Activated T-cell treated with anti-CD3 and anti-CD28 coated beads for 1 hour (primary cell): Measurements from ENCODE around the gene DNPEP.
"Not testable (repeated sequence)": the region's sequence is repeated elsewhere in the genome, so short reads cannot be mapped to it uniquely, and the experiment has no call there.

Experiments
- DNase-seq: peaks from one replicate; pipeline ENCODE4 v3.0.0-alpha.2; 2020; ENCODE audit warnings: low read depth

The DNPEP gene

DNA sequence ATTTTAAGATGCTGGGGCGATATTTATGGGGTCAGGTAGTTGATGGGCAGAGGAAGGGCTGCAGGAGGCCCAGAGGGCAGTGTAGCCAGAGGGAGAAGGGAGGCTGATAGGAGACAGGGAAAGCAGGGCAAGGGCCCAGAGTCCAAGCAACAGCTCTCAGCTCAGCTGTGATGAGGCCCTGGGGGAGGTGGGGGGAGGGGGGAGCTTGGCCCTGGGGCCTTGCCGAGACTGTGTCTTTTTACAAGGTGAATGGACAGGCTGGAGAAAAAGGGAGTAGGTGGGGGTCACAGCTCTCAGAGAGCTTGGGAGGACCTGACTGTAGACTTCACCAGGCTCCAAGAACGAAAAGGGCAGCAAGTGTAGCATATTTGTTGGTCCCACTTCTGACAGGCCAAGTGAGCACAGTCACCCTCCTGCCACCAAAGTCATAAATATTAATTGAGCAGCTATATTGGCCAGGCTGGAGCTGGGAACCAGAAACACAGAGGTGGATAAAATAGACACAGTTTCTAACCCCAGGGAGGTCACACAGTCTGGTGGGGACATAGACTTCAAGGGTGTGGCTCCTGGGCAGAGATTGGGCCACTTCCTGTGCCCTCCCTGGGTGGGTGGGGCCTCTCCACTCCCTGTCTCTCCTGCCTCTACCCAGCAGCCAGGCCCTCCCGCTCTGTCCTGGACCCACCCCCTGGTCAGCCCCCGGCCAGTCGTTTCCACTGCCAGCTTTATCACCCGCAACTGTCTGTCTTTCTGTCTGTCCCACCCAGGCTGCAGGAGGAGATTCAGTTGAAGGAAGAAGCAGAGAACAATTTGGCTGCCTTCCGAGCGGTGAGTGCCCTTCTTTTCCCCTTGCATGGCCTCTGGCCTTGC lies 31.9 kb upstream of the DNPEP start:
- DNase-seq, result no peak

- no peak for DNase-seq
Measured at GRCh38 chr2:219419012-219419324, 31.3 kb upstream of the DNPEP start.

DNA sequence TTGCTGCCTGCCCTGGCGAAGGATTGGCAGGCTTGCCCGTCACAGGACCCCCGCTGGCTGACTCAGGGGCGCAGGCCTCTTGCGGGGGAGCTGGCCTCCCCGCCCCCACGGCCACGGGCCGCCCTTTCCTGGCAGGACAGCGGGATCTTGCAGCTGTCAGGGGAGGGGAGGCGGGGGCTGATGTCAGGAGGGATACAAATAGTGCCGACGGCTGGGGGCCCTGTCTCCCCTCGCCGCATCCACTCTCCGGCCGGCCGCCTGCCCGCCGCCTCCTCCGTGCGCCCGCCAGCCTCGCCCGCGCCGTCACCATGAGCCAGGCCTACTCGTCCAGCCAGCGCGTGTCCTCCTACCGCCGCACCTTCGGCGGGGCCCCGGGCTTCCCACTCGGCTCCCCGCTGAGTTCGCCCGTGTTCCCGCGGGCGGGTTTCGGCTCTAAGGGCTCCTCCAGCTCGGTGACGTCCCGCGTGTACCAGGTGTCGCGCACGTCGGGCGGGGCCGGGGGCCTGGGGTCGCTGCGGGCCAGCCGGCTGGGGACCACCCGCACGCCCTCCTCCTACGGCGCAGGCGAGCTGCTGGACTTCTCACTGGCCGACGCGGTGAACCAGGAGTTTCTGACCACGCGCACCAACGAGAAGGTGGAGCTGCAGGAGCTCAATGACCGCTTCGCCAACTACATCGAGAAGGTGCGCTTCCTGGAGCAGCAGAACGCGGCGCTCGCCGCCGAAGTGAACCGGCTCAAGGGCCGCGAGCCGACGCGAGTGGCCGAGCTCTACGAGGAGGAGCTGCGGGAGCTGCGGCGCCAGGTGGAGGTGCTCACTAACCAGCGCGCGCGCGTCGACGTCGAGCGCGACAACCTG lies 30.7 kb upstream of the DNPEP start, which contains the start of gene DES:
DES (plus strand) TSS at position 223 of the 857 bp plus-strand sequence; CDS start at position 309, 86 bp downstream.
- no peak for DNase-seq

- DNase-seq, result no peak
Measured at GRCh38 chr2:219417374-219417773, 29.7 kb upstream of the DNPEP start.

GRCh38 chr2:219416938-219417337 lies 29.2 kb upstream of the DNPEP start:
- DNase-seq, result no peak

GRCh38 chr2:219416235-219416602 lies 28.5 kb upstream of the DNPEP start:
- no peak for DNase-seq

GRCh38 chr2:219415580-219416234 lies 28.0 kb upstream of the DNPEP start:
- DNase-seq, result no peak

GRCh38 chr2:219414857-219415256 lies 27.1 kb upstream of the DNPEP start:
- no peak for DNase-seq

DNA sequence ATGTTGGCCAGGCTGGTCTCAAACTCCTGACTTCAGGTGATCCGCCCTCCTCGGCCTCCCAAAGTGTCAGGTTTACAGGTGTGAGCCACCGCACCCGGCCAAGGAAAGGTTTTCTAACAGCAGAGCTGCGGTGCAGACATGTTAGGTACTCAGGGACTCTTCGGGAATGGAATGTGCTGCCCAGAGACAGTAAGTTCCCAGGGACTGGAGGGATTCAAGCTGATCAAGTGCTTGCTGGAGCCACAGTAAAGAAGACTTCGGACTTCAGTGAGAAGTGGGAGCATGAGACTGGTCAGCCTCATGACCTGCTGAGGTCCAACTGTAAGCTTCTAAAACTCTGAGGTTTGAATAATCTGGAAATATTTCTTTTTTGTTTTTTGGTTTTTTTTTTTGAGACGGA lies 22.7 kb upstream of the DNPEP start:
- no peak for DNase-seq

DNA sequence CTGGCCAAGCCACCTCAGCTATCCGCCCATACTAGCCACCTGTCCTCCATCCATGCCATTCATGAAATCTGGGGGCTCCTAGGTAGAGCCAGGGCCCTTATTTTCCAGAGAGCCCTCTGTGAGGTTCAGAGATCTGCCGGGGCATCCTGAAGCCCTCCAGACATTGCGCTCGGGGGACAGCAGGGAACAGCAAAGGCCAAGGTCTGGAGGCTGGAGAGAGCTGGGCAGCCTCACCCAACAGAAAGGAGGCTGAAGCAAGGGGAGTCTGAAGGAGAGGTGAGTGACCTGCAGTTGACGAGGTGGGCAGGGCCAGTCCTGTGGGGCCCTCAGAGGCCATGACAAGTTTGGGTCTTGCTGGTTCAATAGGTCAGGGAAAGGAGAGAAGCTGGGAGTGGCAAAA lies 21.9 kb upstream of the DNPEP start:
- DNase-seq, result no peak

GRCh38 chr2:219408631-219409030 lies 20.9 kb upstream of the DNPEP start:
- DNase-seq, result no peak

GRCh38 chr2:219408204-219408603 lies 20.5 kb upstream of the DNPEP start:
- DNase-seq, result no peak

DNA sequence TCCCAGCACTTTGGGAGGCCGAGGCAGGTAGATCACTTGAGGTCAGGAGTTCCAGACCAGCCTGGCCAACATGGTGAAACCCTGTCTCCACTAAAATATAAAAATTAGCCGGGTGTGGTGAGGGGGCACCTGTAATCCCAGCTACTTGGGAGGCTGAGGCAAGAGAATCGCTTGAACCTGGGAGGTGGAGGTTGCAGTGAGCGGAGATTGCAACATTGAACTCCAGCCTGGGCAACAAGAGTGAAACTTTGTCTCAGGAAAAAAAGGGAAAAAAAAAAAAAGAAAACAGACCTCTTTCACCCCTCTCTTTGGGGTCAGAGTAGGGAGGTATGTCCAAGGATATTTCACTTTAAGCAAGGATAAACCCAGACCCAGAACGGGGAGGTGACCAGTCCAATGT lies 19.6 kb upstream of the DNPEP start:
- DNase-seq, result not testable (repeated sequence)

DNA sequence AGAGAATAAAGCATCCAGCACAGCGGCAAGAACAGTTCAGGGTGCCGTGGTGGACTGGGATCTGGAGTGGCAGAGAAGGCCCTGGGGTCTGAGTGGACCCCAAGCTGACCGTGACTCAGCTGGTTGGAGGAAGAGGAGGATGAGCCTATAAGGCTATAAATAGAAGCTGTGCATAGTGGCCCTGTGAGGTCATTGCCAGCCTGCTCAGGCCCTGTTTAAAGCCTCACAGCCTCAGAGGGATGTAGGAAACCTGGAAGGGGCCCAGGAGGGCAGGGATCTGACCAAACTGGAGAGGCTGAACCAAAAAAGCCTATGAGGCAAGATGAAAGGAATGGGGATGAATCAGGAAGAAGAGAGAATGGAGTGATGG lies 19.1 kb upstream of the DNPEP start:
- DNase-seq, result no peak

- no peak for DNase-seq
Measured at GRCh38 chr2:219405958-219406860, 18.5 kb upstream of the DNPEP start.

DNA sequence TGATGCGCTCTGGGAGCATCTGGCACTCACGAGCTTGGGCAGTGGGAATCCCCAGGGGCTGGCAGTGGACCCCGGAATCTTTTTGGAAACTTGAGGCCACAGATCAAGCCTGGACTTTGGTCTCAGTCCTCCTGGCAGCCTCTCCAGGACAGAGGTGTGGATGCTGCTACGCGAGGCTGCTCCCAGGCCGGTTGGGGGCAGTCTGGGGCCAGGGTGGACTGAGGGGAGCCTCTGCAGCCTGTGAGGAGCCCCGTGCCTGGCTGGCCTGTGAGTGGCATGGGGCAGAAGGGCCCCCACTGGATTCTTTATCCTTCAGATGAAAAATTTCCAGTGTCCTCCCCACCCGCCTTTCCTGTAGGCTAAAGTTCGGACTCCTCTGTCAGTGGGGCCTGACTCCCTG lies 17.7 kb upstream of the DNPEP start:
- DNase-seq, result no peak

- DNase-seq, result no peak
Measured at GRCh38 chr2:219404954-219405353, 17.2 kb upstream of the DNPEP start.

GRCh38 chr2:219404291-219404910 lies 16.7 kb upstream of the DNPEP start:
- no peak for DNase-seq

- DNase-seq, result no peak
Measured at GRCh38 chr2:219403861-219404260, 16.1 kb upstream of the DNPEP start.

- DNase-seq, result peak; percentile 43
Measured at GRCh38 chr2:219402665-219403515, 15.2 kb upstream of the DNPEP start.
